GM23338 (cell line): ENCODE results near the gene LRRC34. TPM values are rescaled to one million over a fixed set of nuclear protein-coding genes. Genes with fewer than 3 reads are reported as not detected.

Source experiments
- ATAC-seq: fragments of 200-7000 bp; cut with Tn5 transposase; 3 replicates; pipeline ENCODE4 v1.9.1; 2020
- DNase-seq: peaks from one replicate; pipeline ENCODE4 v3.0.0-alpha.2; 2015; ENCODE audit warnings: low spot score
- H2AFZ ChIP-seq: fragments of 200-600 bp; sonication (generic); 2 replicates; pipeline ENCODE4 v1.8.0; 2016; ENCODE audit warnings: antibody characterized with exemption, mild to moderate bottlenecking, moderate library complexity
- H3F3A ChIP-seq: fragments of 200-600 bp; sonication (generic); replicated peaks from 2 replicates; pipeline ENCODE4 v1.8.0; 2017; ENCODE audit warnings: antibody characterized with exemption, mixed run types, low read depth
- H3K27ac ChIP-seq: fragments of 200-600 bp; sonication (generic); 2 replicates; pipeline ENCODE4 v1.6.1; 2016; ENCODE audit warnings: low read depth
- H3K27me3 ChIP-seq: fragments of 200-600 bp; sonication (generic); 2 replicates; pipeline ENCODE4 v1.8.0; 2016; ENCODE audit warnings: mild to moderate bottlenecking, mixed run types, moderate library complexity; ENCODE audit not compliant: insufficient read depth
- H3K36me3 ChIP-seq: fragments of 200-600 bp; sonication (generic); 2 replicates; pipeline ENCODE4 v1.8.0; 2016; ENCODE audit warnings: mild to moderate bottlenecking; ENCODE audit not compliant: insufficient read depth
- H3K4me1 ChIP-seq: fragments of 200-600 bp; sonication (generic); 2 replicates; pipeline ENCODE4 v1.8.0; 2016; ENCODE audit warnings: mild to moderate bottlenecking, moderate library complexity; ENCODE audit not compliant: insufficient read depth
- H3K4me2 ChIP-seq: fragments of 200-600 bp; sonication (generic); 2 replicates; pipeline ENCODE4 v1.7.1; 2017; ENCODE audit warnings: mixed run types
- H3K4me3 ChIP-seq: fragments of 200-600 bp; sonication (generic); 2 replicates; pipeline ENCODE4 v1.6.1; 2016; ENCODE audit warnings: mixed run types
- H3K79me2 ChIP-seq: fragments of 200-600 bp; sonication (generic); replicated peaks from 2 replicates; pipeline ENCODE4 v1.8.0; 2017; ENCODE audit warnings: mild to moderate bottlenecking; ENCODE audit not compliant: insufficient read depth
- H3K9me2 ChIP-seq: fragments of 200-600 bp; sonication (generic); 2 replicates; pipeline ENCODE4 v1.8.0; 2017; ENCODE audit not compliant: insufficient read depth
- H4K20me1 ChIP-seq: fragments of 200-600 bp; sonication (generic); replicated peaks from 2 replicates; pipeline ENCODE4 v1.8.0; 2017; ENCODE audit warnings: mild to moderate bottlenecking; ENCODE audit not compliant: insufficient read depth
- H3K27ac Mint-ChIP-seq: 2 replicates; pipeline ENCODE4 v1.8.0; 2020; ENCODE audit warnings: inconsistent platforms, mild to moderate bottlenecking, moderate library complexity, mixed read lengths
- H3K27me3 Mint-ChIP-seq: 3 replicates; pipeline ENCODE4 v1.8.0; 2022; ENCODE audit warnings: low read depth, mild to moderate bottlenecking, moderate library complexity, mixed read lengths, inconsistent platforms; ENCODE audit not compliant: insufficient read depth, poor library complexity
- H3K36me3 Mint-ChIP-seq: 3 replicates; pipeline ENCODE4 v1.8.0; 2021; ENCODE audit warnings: low read depth, mild to moderate bottlenecking, inconsistent platforms, moderate library complexity, mixed read lengths
- H3K4me1 Mint-ChIP-seq: 3 replicates; pipeline ENCODE4 v1.8.0; 2020; ENCODE audit warnings: mild to moderate bottlenecking, inconsistent platforms, mixed read lengths
- H3K4me3 Mint-ChIP-seq: 3 replicates; pipeline ENCODE4 v1.8.0; 2021; ENCODE audit warnings: moderate library complexity, mild to moderate bottlenecking, inconsistent platforms, mixed read lengths
- H3K9me3 Mint-ChIP-seq: 3 replicates; pipeline ENCODE4 v1.8.0; 2020; ENCODE audit warnings: moderate library complexity, mild to moderate bottlenecking, inconsistent platforms, mixed read lengths
- CREB1 ChIP-seq: fragments of 250-450 bp; sonication (Bioruptor Pico); IDR thresholded peaks from 2 replicates; pipeline ENCODE4 v1.5.0; 2020; ENCODE audit warnings: low read depth, mild to moderate bottlenecking, moderate library complexity
- EZH2 ChIP-seq: fragments of 200-600 bp; sonication (generic); IDR thresholded peaks from one replicate; pipeline ENCODE4 v1.8.0; 2017; ENCODE audit warnings: antibody characterized with exemption, mild to moderate bottlenecking, low read depth; ENCODE audit not compliant: unreplicated experiment
- JUNB ChIP-seq: IDR thresholded peaks from one replicate; pipeline ENCODE4 v1.6.1; 2016; ENCODE audit warnings: antibody characterized with exemption; ENCODE audit not compliant: unreplicated experiment
- NANOG ChIP-seq: IDR thresholded peaks from 2 replicates; pipeline ENCODE4 v1.6.1; 2016; ENCODE audit warnings: antibody characterized with exemption, borderline replicate concordance
- POLR2AphosphoS5 ChIP-seq: IDR thresholded peaks from 2 replicates; pipeline ENCODE4 v1.6.1; 2016; ENCODE audit warnings: antibody characterized with exemption, low read depth
- REST ChIP-seq: IDR thresholded peaks from one replicate; pipeline ENCODE4 v1.6.1; 2018; ENCODE audit warnings: antibody characterized with exemption; ENCODE audit not compliant: unreplicated experiment
- ZNF114 ChIP-seq: fragments of 250-450 bp; sonication (Bioruptor Pico); IDR thresholded peaks from 2 replicates; pipeline ENCODE4 v1.5.0; 2020; ENCODE audit warnings: mild to moderate bottlenecking, moderate library complexity
- ZNF462 ChIP-seq: fragments of 250-450 bp; sonication (Bioruptor Pico); IDR thresholded peaks from 2 replicates; pipeline ENCODE4 v1.5.0; 2020; ENCODE audit warnings: mild to moderate bottlenecking, moderate library complexity
- polyA plus RNA-seq: library from polyadenylated mRNA; unstranded; fragments of >200 nt; fragmentation: Nextera tagmentation; extraction: Ambion mirVana; gene quantifications from 2 replicates; pipeline ENCODE4 v1.2.1, GENCODE V29; 2016
- total RNA-seq: library from RNA; depleted of rRNA; stranded (reverse); fragments of >200 nt; shearing (Covaris generic); gene quantifications from 2 replicates; pipeline ENCODE4 v1.2.3, GENCODE V29; 2014

The LRRC34 gene
- total and polyA plus RNA-seq, 2 experiments from 2014 or later: 9.1 to 15.7 TPM

DNA sequence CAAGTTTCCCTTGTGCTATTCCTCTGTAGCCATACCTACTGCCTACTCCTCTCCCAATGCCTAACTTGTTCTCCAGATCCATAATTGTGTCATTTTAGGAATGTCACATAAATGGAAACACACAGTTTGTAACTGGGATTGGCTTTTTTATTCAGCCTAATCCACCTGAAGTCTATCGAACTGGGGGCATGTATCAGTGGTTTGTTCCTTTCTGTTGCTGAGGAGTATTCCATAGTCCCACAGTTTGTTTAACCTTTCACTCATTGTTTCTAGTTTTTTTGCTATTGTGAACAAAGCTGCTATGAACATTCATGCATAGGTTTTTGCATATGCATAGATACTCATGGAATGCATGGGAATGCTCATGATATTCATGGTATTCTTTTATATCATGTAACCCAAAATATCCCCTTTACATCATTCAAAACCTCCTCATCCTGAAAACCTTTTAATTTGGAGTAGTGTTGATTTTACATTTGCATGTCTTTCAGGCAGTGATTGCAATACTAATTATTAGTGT lies 25.9 kb upstream of the LRRC34 start:
- Mint-ChIP-seq H3K4me3 (no peak overlapping the region), H3K4me1 (peaks cover 8% of the 10 kb centered on the region), H3K9me3 (no peaks in the 10 kb centered on the region), H3K27ac (no peak overlapping the region), H3K36me3 (no peaks in the 10 kb centered on the region), H3K27me3 (no peaks in the 10 kb centered on the region)
- H3K79me2 ChIP-seq: no peaks in the 10 kb centered on the region
- H3K27ac ChIP-seq: no peak overlapping the region
- no peak for ATAC-seq
- no peaks in the 10 kb centered on the region for H4K20me1 ChIP-seq
- no peaks in the 10 kb centered on the region for H3K27me3 ChIP-seq
- H3F3A ChIP-seq: no peaks in the 10 kb centered on the region
- no peak overlapping the region for H3K4me2 ChIP-seq
- no peak overlapping the region for H2AFZ ChIP-seq
- no peak overlapping the region for H3K4me3 ChIP-seq
- peaks cover 7% of the 10 kb centered on the region; the same call in 1 of the 2 replicates for H3K4me1 ChIP-seq
- H3K9me2 ChIP-seq: no peaks in the 10 kb centered on the region
- TF ChIP-seq REST: no peak
- TF ChIP-seq ZNF114 (CRISPR knock-in tag): no peak
- TF ChIP-seq JUNB: no peak
- no peak for TF ChIP-seq EZH2
- TF ChIP-seq NANOG: no peak
- DNase-seq: no peak
- no peaks in the 10 kb centered on the region for H3K36me3 ChIP-seq

GRCh38 chr3:169836942-169837275 lies 24.2 kb upstream of the LRRC34 start:
- Mint-ChIP-seq H3K4me1 (peaks cover 8% of the 10 kb centered on the region), H3K4me3 (no peak overlapping the region), H3K27me3 (no peaks in the 10 kb centered on the region), H3K9me3 (no peaks in the 10 kb centered on the region), H3K27ac (peak overlapping the region; percentile 16; the same call in 1 of the 2 replicates), H3K36me3 (no peaks in the 10 kb centered on the region)
- Histone ChIP-seq H3K36me3 (no peaks in the 10 kb centered on the region), H3K4me1 (peaks cover 7% of the 10 kb centered on the region; the same call in 1 of the 2 replicates), H3K4me2 (no peak overlapping the region), H3K27ac (no peak overlapping the region), H3K9me2 (no peaks in the 10 kb centered on the region), H4K20me1 (no peaks in the 10 kb centered on the region), H3K79me2 (no peaks in the 10 kb centered on the region), H3K4me3 (no peak overlapping the region), H3K27me3 (no peaks in the 10 kb centered on the region), H3F3A (no peaks in the 10 kb centered on the region), H2AFZ (peak overlapping the region; percentile 90)
- DNase-seq (no peak), ATAC-seq (peak; percentile 72)
- TF ChIP-seq JUNB (no peak), ZNF462 (no peak), CREB1 (CRISPR knock-in tag) (no peak), POLR2AphosphoS5 (no peak), REST (no peak), EZH2 (no peak)
